ENCODE data around the gene KRTAP1-5. TPM values are rescaled to one million over a fixed set of nuclear protein-coding genes. Genes with fewer than 3 reads are reported as not detected.
A peak's percentile ranks its signal among the peaks of the same experiment; 100 is the strongest.
"Not testable (repeated sequence)": the region's sequence is repeated elsewhere in the genome, so short reads cannot be mapped to it uniquely, and the experiment has no call there.

The KRTAP1-5 gene
- total and polyA plus RNA-seq, 8 donors = not detected

GRCh38 chr17:41042953-41043352 is 15.9 kb upstream of the KRTAP1-5 start:
- DNase-seq (no peak), FAIRE-seq (no peak), ATAC-seq (no peak)
- Histone ChIP-seq H3K9me3 (no peaks in the 10 kb centered on the region), H3K27ac (no peak overlapping the region), H3K4me1 (peaks cover 0 to 7% (median 5%) of the 10 kb centered on the region in 3 donors), H3K27me3 (peaks cover 0 to 4% (median under 1%) of the 10 kb centered on the region in 4 donors), H3K4me3 (no peak overlapping the region), H3K36me3 (no peaks in the 10 kb centered on the region)
- WGBS, 2 donors = 92 to 94% methylated on average over 1 of the region's 1 CpG
- TF ChIP-seq CTCF (IDR thresholded peaks at IDR 0.05) = no peak
- intact Hi-C loops (cut with DNase I) = no loop called here

DNA sequence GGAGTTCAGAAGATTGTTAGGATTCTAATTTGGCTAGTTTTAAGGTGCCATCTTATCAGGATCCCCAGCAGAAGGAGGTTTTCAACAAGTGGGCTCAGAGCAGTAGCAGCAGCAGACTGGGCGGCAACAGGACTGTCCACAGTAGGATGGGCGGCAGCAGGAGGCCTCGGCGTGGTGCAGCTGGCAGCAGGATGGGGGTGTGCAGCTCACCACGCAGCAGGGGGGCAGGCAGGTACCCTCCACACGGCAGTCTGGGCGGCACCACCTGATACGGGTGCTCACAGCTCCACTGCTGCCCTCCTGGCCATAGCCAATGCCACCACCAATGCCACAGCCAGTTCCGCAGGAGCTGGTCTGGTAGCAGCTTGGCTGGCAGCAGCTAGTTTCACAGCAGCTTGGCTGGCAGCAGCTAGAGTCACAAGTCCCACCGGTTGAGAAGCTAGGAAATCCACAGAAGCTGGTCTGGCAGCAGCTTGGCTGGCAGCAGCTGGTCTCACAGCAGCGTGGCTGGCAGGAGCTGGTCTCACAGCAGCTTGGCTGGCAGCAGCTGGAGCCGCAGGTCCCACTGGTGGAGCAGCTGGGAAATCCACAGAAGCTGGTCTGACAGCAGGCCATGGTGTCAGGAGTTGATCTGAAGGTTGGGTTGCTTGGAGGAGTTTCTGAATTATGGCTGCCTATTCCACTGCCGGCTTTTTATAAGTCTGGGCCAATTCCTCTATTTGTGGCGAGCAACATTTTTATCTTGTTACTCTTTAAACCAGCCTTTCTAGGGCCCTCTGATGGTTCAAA is 14.0 kb upstream of the KRTAP1-5 start, which contains the start of gene KRTAP1-1:
TSS of gene KRTAP1-1 (minus strand) at position 668 of the 789 bp plus-strand sequence. CDS start at position 615, 53 bp downstream.
- H3K27me3 ChIP-seq; FAIRE-seq; H3K36me3 ChIP-seq; H3K4me3 ChIP-seq; intact Hi-C loops (cut with DNase I); H3K4me1 ChIP-seq; H3K9me3 ChIP-seq: not testable (repeated sequence)
- ATAC-seq (peak; percentile 70 to 90 (median 86)), DNase-seq (peak; percentile 19 to 90 (median 70))
- WGBS, 2 donors = 43 to 47% methylated on average over 12 to 14 of the region's 14 CpGs
- H3K27ac ChIP-seq = peak within 1 kb of the TSS in 3 of 4 donors; percentile 15 to 55 (median 26)

GRCh38 chr17:41037853-41038350 is 10.9 kb upstream of the KRTAP1-5 start:
- no peak for TF ChIP-seq CTCF (IDR thresholded peaks at IDR 0.05)
- intact Hi-C loops (cut with DNase I) = no loop called here
- no peak for FAIRE-seq
- peaks cover 0 to 7% (median 5%) of the 10 kb centered on the region in 3 donors for H3K4me1 ChIP-seq
- WGBS, 2 donors = 68 to 87% methylated on average over 2 of the region's 2 CpGs
- H3K9me3 ChIP-seq = no peaks in the 10 kb centered on the region
- ATAC-seq = no peak
- H3K36me3 ChIP-seq = no peaks in the 10 kb centered on the region
- no peak for DNase-seq
- no peak overlapping the region for H3K27ac ChIP-seq
- no peaks in the 10 kb centered on the region for H3K27me3 ChIP-seq
- no peak overlapping the region for H3K4me3 ChIP-seq

- H3K27ac ChIP-seq; H3K36me3 ChIP-seq; H3K9me3 ChIP-seq; ATAC-seq; H3K4me3 ChIP-seq; FAIRE-seq; intact Hi-C loops (cut with DNase I); H3K4me1 ChIP-seq; H3K27me3 ChIP-seq: not testable (repeated sequence)
- DNase-seq = peak in 1 of 6 donors; percentile 33
- WGBS, 2 donors = 78 to 83% methylated on average over 10 of the region's 10 CpGs
These were observed 7.4 kb upstream of the KRTAP1-5 start, which contains the start of gene KRTAP1-3 for GRCh38 chr17:41034346-41034935. TSS of gene KRTAP1-3 (minus strand) at chr17:41034874. CDS start at chr17:41034821, 53 bp downstream.

- no peak within 1 kb of the TSS for H3K4me3 ChIP-seq
- H3K36me3 ChIP-seq = no peaks in the 10 kb centered on the region
- DNase-seq (peak in 3 of 6 donors; percentile 22 to 50 (median 42)), ATAC-seq (no peak), FAIRE-seq (no peak)
- intact Hi-C loops (cut with DNase I) = no loop called here
- TF ChIP-seq CTCF (IDR thresholded peaks at IDR 0.05) = no peak
- no peaks in the 10 kb centered on the region for H3K9me3 ChIP-seq
- H3K4me1 ChIP-seq = no peaks in the 10 kb centered on the region
- H3K27me3 ChIP-seq = no peaks in the 10 kb centered on the region
- WGBS, 2 donors = 72 to 77% methylated on average over 12 of the region's 12 CpGs
- H3K27ac ChIP-seq = no peak within 1 kb of the TSS
These were observed 2.7 kb upstream of the KRTAP1-5 start, which contains the start of gene KRTAP1-4 for GRCh38 chr17:41029633-41030245. TSS of gene KRTAP1-4 (minus strand) at chr17:41030195. CDS start at chr17:41030078, 117 bp downstream.
